ENCODE results near the gene UBASH3A.

Gene UBASH3A

DNA sequence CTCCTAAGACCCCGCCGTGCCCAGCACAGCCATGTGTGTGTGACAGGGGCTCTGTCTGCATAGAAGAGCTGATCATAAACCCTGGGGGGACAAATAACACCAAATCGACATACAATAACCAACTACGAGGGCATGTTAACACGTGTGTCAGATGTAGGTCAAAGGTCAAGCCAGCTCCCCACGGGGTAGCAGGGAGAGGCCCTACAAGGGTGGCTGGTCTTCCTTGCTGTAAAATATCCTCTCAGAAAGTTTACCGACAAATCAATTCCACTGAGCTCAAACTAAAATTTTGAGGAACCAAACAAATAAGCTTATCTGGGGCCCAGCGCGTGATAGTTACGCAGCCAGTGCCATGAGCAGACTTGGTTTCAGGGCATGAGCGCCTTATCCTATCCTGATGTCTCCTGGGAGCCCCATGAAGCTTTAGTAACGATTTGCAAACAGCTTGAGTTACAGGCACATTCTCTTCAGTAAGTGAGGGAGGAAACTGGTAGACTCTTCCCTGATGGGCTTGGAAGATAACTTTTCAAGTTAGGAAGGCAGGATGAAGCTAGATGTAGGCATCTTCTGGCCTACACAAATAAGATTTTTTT, 5.2 kb upstream of the UBASH3A start:
- TF ChIP-seq CREB1 (IDR thresholded peaks at IDR 0.05; ENCODE audit: low read depth) (no peak), ZBTB7A (IDR thresholded peaks at IDR 0.05; ENCODE audit: low read depth) (no peak), TEAD4 (IDR thresholded peaks at IDR 0.05) (no peak), EP300 (IDR thresholded peaks at IDR 0.05; ENCODE audit: borderline replicate concordance) (no peak), TAF1 (IDR thresholded peaks at IDR 0.05; ENCODE audit: low read depth) (no peak)
- TF ChIP-seq, protein P1, sequence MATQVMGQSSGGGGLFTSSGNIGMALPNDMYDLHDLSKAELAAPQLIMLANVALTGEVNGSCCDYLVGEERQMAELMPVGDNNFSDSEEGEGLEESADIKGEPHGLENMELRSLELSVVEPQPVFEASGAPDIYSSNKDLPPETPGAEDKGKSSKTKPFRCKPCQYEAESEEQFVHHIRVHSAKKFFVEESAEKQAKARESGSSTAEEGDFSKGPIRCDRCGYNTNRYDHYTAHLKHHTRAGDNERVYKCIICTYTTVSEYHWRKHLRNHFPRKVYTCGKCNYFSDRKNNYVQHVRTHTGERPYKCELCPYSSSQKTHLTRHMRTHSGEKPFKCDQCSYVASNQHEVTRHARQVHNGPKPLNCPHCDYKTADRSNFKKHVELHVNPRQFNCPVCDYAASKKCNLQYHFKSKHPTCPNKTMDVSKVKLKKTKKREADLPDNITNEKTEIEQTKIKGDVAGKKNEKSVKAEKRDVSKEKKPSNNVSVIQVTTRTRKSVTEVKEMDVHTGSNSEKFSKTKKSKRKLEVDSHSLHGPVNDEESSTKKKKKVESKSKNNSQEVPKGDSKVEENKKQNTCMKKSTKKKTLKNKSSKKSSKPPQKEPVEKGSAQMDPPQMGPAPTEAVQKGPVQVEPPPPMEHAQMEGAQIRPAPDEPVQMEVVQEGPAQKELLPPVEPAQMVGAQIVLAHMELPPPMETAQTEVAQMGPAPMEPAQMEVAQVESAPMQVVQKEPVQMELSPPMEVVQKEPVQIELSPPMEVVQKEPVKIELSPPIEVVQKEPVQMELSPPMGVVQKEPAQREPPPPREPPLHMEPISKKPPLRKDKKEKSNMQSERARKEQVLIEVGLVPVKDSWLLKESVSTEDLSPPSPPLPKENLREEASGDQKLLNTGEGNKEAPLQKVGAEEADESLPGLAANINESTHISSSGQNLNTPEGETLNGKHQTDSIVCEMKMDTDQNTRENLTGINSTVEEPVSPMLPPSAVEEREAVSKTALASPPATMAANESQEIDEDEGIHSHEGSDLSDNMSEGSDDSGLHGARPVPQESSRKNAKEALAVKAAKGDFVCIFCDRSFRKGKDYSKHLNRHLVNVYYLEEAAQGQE (IDR thresholded peaks at IDR 0.05; ENCODE audit: low read depth) = no peak

- TF ChIP-seq, protein P2, sequence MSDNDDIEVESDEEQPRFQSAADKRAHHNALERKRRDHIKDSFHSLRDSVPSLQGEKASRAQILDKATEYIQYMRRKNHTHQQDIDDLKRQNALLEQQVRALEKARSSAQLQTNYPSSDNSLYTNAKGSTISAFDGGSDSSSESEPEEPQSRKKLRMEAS (IDR thresholded peaks at IDR 0.05) = no peak
- TF ChIP-seq TEAD4 (IDR thresholded peaks at IDR 0.05) (no peak), EGR1 (IDR thresholded peaks at IDR 0.05) (no peak), TCF12 (IDR thresholded peaks at IDR 0.05; ENCODE audit: low read depth) (no peak), CREB1 (IDR thresholded peaks at IDR 0.05; ENCODE audit: low read depth) (no peak), TAF1 (IDR thresholded peaks at IDR 0.05; ENCODE audit: low read depth) (no peak), YY1 (IDR thresholded peaks at IDR 0.05; ENCODE audit: low read depth) (no peak), NFIC (IDR thresholded peaks at IDR 0.05) (no peak), RAD21 (IDR thresholded peaks at IDR 0.05; ENCODE audit: low read depth) (no peak), FOXM1 (IDR thresholded peaks at IDR 0.05; ENCODE audit: borderline replicate concordance, low read depth) (no peak), CEBPB (IDR thresholded peaks at IDR 0.05) (no peak), EP300 (IDR thresholded peaks at IDR 0.05; ENCODE audit: borderline replicate concordance) (no peak)
- TF ChIP-seq, protein P3, sequence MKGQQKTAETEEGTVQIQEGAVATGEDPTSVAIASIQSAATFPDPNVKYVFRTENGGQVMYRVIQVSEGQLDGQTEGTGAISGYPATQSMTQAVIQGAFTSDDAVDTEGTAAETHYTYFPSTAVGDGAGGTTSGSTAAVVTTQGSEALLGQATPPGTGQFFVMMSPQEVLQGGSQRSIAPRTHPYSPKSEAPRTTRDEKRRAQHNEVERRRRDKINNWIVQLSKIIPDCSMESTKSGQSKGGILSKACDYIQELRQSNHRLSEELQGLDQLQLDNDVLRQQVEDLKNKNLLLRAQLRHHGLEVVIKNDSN (IDR thresholded peaks at IDR 0.05) = no peak
Observed at GRCh38 chr21:42400525-42400924, 3.2 kb upstream of the UBASH3A start.

GRCh38 chr21:42401154-42401553, 2.5 kb upstream of the UBASH3A start:
- TF ChIP-seq EP300 (IDR thresholded peaks at IDR 0.05; ENCODE audit: borderline replicate concordance) (no peak), TEAD4 (IDR thresholded peaks at IDR 0.05) (peak; percentile 64), CEBPB (IDR thresholded peaks at IDR 0.05) (peak; percentile 84)

- TF ChIP-seq TEAD4 (IDR thresholded peaks at IDR 0.05) = no peak
- no peak for TF ChIP-seq TCF12 (IDR thresholded peaks at IDR 0.05; ENCODE audit: low read depth)
- TF ChIP-seq FOXM1 (IDR thresholded peaks at IDR 0.05; ENCODE audit: borderline replicate concordance, low read depth) = no peak
- TF ChIP-seq CREB1 (IDR thresholded peaks at IDR 0.05; ENCODE audit: low read depth) = no peak
- TF ChIP-seq, protein P1 (IDR thresholded peaks at IDR 0.05; ENCODE audit: low read depth) = no peak
- TF ChIP-seq, protein P2 (IDR thresholded peaks at IDR 0.05) = no peak
- no peak for TF ChIP-seq ZBTB7A (IDR thresholded peaks at IDR 0.05; ENCODE audit: low read depth)
- no peak for TF ChIP-seq EGR1 (IDR thresholded peaks at IDR 0.05)
- no peak for TF ChIP-seq YY1 (IDR thresholded peaks at IDR 0.05; ENCODE audit: low read depth)
Observed at GRCh38 chr21:42401820-42402251, 1.9 kb upstream of the UBASH3A start.

DNA sequence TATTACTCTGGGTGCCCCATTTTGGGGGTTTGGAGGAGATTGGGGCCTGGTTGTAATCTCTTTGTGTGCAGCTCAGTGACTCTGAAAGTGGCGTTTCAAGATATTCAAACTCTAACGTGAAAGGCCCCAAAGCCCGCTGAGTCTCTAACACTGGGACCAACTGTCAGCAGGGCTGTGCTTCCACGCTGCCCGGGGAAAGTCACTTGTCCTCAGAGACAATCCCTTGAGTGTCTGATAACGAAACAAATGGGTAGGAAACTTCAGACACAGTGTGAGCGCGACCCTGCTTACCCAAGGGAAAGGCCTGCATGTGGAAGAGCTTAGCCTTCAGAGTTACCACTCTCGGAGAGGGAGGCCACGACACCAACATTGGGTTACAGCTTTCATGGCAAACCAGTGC, 837 bp downstream of the UBASH3A start:
- TF ChIP-seq ZBTB7A (IDR thresholded peaks at IDR 0.05; ENCODE audit: low read depth) (no peak), TCF12 (IDR thresholded peaks at IDR 0.05; ENCODE audit: low read depth) (no peak), FOXM1 (IDR thresholded peaks at IDR 0.05; ENCODE audit: borderline replicate concordance, low read depth) (no peak), CEBPB (IDR thresholded peaks at IDR 0.05) (no peak), TAF1 (IDR thresholded peaks at IDR 0.05; ENCODE audit: low read depth) (no peak), TEAD4 (IDR thresholded peaks at IDR 0.05) (no peak), EP300 (IDR thresholded peaks at IDR 0.05; ENCODE audit: borderline replicate concordance) (no peak), NFIC (IDR thresholded peaks at IDR 0.05) (no peak), EGR1 (IDR thresholded peaks at IDR 0.05) (no peak), RAD21 (IDR thresholded peaks at IDR 0.05; ENCODE audit: low read depth) (no peak)
- TF ChIP-seq, protein P3 (IDR thresholded peaks at IDR 0.05) = no peak
- TF ChIP-seq, protein P1 (IDR thresholded peaks at IDR 0.05; ENCODE audit: low read depth) = no peak
